GM18867 (cell line): ENCODE data around the gene BPNT1.
"Not testable (repeated sequence)": the region's sequence is repeated elsewhere in the genome, so short reads cannot be mapped to it uniquely, and the experiment has no call there.

Experiments
- ATAC-seq: cut with Tn5 transposase; IDR thresholded peaks from one replicate; pipeline ENCODE4 v1.9.1; 2021; ENCODE audit warnings: mild to moderate bottlenecking, moderate library complexity; ENCODE audit not compliant: unreplicated experiment

Gene BPNT1, protein sequence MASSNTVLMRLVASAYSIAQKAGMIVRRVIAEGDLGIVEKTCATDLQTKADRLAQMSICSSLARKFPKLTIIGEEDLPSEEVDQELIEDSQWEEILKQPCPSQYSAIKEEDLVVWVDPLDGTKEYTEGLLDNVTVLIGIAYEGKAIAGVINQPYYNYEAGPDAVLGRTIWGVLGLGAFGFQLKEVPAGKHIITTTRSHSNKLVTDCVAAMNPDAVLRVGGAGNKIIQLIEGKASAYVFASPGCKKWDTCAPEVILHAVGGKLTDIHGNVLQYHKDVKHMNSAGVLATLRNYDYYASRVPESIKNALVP

DNA sequence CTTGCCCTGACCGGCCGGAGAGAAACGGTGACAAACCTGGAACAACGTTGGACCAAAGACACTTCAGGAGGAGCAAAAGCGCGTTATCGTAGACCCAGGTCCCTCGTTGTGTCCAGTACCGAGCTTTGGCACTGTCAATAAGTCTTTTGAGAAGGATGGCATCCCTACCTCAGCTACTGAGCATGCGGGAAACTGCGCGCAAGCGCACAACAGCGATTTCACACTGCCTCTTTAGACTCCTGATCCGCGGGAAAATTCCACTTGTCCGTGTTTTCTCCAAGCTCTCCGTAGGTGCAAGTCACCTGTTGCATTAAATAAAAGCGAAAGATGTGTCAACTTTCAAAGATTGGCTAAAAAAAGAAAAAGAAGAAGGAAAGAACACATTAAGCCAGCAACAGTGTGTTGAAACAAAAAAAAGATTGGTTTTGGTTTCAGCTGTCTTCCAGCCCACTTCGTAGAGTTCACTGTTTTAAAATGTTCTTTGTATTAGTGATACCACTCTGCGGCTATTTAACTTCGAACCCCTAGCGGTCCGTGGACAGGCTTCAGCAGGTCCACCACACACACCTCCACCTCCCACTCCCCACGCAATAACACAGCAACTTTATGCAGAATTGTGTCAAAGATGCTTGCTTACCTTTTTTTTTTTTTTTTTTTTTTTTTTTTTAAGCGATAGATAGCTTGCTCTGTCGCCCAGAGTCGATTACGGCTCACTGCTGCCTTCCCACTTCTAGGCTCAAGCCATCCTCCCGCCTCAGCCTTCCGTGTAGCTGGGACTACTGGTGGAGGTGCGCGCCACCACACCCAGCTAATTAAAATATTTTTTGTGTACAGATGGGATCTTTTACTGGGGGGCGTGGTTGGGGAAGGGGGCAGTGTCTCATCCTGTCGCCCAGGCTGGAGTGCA is at the start of gene BPNT1:
Gene BPNT1, minus strand, starts transcription at position 139 of the 907 bp plus-strand sequence. CDS start 9,942 bp downstream, outside the sequence.
- ATAC-seq: peak; percentile 49

DNA sequence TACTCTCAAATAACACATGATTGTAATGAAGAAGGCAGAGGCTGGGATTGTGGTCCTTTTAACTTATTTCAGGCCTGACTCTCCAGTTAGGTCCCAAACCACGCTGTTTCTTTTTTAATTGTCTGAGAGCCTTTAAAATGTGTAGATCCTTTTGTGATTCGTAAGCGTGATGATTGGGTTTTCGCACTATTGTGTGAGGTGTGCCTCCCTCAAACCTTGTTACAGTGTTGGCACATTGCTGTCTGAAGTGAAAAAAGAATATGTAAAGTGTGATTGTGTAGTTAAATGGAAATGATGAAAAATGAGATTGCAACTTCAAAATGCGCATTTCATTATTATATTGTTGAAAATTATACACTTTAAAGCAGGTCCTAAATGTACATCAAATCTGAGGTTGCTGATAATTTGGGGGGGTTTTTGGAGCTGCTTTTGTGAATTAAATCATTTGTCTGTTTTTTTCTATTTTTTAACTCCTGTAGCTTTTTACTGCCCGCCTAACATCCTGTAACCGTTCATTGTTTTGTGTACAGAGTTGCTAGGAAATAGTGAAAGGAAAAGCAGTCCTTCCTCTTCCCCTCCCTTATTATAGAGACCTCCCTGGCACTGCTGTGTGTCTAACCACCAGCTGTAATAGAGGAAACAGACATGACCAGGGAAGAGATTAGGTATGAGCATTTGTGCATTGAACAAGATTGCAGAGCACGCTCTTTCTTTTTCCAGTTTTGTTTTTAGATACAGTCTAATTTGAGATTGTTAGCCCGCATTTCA is 47.6 kb upstream of the BPNT1 start:
- no peak for ATAC-seq

DNA sequence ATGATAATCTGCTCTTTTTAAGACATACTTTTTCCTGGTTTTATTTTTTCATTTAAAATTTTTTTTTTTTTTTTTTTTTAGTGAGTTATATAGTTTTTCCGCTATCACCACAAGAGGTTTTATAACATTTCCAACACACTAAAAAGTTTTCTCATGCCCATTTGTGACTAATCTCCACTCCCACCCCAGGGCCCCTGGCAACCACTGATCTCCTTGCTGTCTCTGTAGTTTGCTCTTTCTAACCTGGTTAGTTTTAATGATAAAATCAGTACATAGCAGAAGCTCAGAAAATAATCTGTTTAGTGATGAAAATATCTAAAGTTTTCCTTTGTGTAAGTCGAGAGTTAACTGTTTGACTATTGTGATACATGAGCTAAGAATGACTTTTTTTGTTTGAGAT is 46.2 kb upstream of the BPNT1 start:
- no peak for ATAC-seq

DNA sequence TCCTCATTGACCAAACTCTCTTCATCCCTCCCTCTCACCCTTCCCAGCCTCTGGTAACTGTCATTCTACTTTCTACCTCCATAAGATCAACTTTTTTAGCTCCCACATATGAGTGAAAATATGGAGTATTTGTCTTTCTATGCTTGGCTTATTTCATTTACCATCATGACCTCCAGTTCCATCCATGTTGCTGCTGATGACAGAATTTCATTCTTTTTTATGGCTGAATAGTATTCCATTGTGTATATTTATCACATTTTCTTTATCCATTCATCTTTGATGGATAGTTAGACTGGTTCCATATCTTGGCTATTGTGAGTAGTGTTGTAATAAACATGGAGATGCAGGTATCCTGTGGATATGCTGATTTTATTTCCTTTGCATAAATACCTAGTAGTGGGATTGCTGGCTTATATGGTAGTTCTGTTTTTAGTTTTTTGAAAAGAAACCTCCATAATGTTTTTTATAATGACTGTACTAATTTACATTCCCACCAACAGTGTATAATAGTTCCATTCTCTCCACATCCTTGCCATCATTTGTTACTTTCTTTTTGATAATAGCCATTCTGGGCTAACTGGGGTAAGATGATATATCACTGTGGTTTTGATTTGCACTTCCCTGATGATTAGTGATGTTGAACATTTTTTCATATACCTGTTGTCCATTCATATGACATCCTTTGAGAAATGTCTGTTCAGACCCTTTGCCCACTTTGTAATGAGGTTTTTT is 40.1 kb upstream of the BPNT1 start:
- no peak for ATAC-seq

DNA sequence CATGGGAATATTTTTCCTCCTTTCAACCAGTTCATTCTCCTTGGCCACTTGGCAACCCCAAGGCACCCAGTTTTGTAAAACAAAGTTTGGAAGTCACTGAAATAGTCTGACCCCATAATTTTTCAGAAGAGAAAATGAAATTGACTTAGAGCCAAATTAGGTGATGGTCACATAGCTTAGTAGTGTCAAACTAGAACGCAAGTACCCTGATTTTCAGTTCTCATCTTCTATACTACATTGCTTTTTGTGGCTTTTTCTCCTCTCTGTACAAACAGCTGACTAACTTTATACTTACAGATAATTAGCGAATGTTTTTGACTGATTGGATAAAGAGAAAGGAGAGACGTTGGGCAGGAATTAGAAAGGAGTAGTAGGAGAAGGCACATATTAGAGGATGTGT is 37.5 kb upstream of the BPNT1 start:
- ATAC-seq: no peak

DNA sequence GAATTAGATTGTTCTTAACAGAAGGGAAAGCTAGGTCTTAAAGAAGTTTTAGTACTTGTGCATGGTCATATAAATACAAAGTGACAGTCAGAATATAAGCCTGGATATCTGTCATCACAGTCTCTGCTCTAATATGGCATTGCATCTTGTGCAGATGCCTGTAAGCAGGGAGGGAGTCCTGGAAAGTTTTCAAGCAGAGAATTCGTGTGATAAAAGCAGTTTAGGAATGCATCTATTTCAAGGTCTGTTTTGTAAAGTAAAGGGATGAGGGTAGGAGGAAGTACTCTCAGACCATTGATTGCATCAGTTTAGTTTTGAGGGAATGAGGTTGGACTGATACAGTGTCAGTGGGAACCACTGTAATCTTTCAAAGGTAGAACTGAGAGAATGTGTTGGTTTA is 35.0 kb upstream of the BPNT1 start:
- no peak for ATAC-seq

DNA sequence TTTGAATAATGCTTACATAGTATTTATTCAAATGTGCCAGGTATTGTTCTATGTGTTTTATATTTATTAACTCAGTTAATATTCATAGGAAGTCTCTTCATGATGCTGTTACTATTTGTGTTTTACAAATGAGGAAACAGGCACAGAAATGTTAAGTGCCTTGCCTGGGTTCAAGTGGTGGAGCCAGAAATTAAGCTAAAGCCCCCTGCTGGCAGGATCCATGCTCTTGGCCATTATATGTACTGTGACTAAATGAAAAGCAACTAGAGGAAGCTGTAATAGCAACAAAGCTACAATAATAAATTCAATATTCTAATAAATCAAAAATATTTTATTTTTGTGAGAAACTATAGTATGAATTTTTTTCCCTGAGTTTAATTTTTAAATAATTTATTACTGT is 34.3 kb upstream of the BPNT1 start:
- ATAC-seq: peak; percentile 40

DNA sequence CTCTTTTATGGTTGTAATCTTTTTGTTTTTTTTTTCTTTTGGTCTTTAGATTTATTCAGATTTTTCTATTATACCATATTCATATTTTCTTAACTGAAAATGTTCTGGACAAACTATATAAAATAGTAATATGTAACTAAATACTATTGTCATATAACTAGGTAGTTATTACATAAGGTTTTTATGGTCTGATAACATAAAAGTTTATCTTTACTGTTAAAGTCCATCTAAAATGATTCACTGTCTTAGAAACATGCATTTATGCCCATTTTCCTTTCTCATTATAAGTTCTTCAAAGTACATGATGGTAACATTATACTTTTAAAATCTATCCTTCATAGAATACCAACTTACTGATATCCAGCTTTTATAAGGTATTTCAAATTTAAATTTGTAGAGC is 33.5 kb upstream of the BPNT1 start:
- no peak for ATAC-seq

DNA sequence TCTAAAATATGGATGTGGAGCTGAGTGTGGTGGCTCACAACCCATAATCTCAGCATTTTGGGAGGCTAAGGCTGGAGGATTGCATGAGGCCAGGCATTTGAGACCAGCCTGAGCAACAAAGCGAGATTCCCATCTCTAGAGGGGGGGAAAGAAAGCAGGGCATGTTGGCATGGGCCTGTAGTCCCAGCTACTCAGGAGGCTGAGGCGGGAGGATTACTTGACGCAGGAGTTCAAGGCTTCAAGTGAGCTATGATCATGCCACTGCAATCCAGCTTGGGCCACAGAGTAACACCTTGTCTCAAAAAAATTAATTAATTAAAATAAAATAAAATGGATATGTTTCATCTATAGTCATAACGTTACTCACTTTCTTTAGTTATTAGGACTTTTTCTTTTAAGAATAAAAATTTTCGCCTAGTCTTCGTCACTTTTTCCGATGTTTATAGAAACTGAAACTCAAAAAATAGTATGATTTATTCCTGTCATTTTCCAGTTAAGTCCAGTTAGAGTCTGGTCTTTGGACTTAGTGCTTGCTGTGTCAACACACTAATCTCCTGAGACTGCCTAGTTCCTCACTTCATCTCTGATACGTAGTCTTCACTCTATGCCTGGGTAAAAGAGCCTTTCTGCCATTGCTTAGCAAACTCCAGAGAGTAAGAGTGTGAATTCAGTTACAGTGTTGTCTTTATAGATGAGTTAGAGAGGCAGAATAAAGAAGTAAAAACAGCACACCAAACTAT is 32.4 kb upstream of the BPNT1 start:
- ATAC-seq: no peak

DNA sequence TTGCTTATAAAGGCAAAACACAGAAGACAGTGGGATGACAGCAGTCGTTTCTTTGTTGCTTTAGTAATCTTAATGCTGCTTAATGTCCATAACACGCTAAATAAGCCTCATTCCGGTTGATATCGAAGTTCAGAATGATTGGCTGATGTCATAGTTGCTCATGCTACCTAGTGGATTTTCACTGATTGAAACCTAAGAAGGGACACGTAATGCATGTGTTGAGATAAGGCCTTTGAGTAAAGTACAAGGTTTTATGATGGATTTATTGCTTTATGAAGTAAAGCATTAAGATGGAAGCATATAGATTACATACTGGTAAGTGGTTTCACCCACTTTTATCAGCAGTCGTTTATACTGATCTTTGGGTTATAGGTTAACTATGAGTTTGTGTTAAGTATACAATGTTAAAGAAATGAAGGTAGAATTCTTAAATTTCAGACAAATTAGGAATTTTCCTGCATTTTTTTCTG is 29.5 kb upstream of the BPNT1 start:
- no peak for ATAC-seq

DNA sequence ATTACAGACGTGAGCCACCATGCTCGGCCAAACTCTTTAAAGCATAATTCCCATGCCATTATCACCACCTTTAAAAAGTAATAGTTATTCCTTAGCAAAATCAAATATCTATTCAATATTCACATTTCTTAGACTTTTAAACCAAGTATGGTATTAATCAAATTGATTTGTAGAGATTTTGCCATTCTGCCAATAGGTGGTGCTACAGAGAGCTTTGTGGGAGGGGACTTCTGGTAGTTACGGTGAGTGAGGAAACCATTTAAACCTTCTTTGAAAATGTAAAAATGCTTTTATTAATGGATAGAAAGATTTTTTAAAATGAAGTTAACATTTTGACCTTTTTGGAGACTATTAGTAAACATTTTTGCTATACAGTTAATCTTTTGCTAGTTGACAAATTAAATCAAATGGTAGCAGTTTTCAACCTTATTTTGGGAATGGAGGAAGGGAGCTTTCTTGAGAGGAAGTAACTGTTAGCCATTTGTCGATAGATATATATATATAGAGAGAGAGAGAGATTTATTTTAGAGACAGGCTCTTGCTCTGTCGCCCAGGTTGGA is 23.6 kb upstream of the BPNT1 start:
- ATAC-seq: peak; percentile 71

DNA sequence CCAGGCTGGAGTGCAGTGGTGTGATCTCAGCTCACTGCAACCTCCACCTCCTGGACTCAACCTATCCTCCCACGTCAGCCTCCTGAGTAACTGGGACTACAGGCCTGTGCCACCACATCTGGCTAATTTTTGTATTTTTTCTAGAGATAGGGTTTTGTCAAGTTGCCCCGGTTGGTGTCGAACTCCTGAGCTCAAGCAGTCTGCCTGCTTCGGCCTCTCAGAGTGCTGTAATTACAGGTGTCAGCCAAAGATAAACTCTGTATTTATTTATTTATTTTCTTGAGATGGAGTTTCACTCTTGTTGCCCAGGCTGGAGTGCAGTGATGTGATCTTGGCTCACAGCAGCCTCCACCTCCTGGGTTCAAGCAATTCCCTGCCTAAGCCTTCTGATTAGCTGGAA is 23.0 kb upstream of the BPNT1 start:
- not testable (repeated sequence) for ATAC-seq

DNA sequence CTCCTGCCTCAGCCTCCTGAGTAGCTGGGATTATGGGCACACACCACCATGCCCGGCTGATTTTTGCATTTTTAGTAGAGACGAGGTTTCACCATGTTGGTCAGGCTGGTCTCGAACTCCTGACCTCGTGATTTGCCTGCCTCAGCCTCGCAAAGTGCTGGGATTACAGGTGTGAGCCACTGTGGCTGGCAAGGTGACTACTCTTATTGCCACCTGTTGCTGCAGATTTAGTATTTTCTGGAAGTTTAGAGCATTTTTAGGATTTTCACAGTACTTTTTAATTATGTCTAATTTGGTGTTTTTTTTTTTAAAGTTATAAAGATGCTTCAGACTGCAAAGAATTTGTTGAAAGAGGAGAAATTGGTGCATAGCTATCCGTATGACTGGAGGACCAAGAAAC is 20.9 kb upstream of the BPNT1 start:
- not testable (repeated sequence) for ATAC-seq

DNA sequence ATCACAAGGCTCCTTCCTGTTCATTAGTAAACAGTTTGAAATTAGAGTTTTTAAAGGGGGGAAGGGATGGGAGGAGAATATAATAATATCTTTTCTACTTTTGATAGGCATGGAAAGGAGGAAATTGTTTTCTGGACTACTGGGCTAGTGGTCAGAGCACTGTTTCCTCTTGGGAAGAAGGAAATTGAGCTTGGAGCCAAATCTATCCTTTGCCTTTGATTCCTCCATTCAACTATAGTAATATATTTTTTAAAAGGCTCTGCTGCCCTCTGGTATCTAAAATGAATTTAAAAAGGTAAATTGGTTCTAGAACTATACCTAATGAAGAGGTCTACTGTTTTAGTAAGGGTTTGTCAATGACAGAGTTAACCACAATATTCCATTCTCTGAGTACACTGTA is 10.2 kb upstream of the BPNT1 start:
- ATAC-seq: no peak

DNA sequence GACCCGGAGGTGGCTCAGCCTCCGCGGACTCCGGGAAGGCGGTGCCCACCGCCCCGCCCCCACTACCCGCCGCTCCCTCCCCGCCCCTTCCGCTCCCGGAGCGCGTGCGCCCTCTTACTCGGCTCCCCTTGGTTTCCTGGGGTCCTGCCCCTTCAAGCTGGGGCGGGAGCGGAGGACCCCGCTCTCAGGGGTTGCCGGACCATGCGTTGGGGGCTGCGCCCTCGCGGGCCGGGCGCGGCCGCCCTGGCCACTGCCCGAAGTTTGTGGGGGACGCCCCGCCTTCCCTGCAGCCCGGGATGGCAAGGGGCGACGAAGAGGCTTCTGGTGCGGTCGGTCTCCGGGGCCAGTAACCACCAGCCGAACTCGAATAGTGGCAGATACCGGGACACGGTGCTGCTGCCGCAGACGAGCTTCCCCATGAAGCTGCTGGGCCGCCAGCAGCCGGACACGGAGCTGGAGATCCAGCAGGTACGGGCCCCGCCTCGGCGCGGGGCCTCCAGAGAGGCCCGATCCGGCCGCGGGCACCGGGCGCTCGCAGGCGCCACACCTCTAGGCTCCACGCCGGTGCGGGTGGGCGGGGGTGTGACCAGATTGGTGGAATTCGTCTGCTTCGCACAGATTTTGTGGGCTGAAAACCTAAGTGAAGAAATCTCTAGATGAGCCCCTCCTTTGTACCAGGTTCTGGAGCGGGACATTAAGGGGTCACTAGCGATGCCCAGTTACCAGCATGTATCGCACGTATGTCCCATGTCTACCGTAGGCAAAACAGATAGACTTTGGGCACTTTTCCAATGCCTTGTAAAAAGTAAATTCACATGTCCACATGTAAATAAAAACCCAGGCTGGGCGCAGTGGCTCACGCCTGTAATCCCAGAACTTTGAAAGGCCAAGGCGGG is 4.7 kb upstream of the BPNT1 start, which contains the start of gene IARS2:
Gene IARS2, plus strand, starts transcription at position 117 of the 896 bp plus-strand sequence. Its CDS starts 85 bp downstream, at position 202.
- ATAC-seq: peak; percentile 62

DNA sequence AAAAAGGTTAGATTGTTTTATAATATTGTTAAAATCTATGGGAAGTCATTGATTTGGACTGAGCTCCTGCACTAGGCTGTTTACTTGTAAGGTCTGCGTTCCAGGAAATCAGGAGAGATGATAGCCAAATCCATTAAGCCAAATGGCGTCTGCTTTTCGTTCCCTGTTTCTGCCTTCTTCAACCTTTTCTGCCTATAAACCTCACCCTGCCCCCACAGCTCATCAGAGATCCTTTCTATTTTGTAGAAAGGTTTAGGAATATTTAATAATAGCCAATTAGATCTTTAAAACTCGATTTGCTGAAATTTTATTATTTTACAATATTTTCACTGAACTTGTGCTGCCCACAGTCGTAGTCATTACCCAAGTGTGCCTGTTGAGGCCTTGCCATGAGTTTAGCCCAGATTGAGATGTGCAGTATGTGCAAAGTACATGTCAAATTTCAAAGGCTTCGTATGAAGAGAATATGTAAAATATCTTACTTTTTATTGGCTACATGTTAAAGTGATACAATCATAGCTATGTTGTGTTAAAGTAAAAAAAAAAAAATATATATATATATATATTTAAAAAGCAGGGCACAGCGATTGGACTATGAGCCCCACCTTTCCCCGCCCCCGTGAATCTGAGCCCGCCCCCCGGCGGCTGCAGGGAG is 3.9 kb upstream of the BPNT1 start:
- ATAC-seq: peak; percentile 5

DNA sequence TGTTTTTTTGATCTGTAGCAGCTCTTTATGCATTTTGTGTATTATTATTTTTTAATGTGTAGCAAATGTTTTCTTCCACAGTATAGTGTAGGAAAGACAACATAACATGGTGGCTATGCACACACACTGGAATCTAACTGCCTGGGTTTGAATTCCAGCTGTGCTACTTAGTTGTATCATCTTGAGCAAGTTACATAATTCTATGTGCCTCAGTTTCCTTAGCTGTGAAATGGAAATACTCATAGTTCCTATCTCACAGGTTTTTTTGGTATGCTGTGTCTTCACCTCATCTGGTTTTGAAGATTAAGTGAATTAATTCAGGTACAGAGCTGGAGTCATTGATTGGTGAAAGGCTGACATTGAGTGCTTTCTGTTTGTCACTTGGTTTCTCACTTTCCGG is 3.1 kb upstream of the BPNT1 start:
- ATAC-seq: no peak

DNA sequence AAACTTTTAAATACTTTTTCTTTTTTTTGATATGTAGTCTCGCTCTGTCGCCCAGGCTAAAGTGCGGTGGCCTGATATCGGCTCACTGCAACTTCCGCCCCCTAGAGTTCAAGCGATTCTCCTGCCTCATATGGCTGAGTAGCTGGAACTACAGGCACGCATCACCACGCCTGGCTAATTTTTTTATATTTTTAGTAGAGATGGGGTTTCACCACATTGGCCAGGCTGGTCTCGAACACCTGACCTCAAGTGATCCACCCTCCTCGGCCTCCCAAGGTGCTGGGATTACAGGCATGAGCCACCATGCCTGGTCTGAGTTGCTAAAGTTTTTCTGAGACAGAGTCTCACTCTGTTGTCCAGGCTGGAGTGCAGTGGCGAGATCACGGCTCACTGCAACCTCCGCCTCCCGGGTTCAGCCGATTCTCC is 3.3 kb downstream of the BPNT1 start:
- ATAC-seq: peak; percentile 54
